ENCODE results near the gene ARL4A. TPM values are rescaled to one million over a fixed set of nuclear protein-coding genes. Genes with fewer than 3 reads are reported as not detected.
"Not testable (repeated sequence)": the region's sequence is repeated elsewhere in the genome, so short reads cannot be mapped to it uniquely, and the experiment has no call there.

ARL4A gene
- total RNA-seq, 4 donors from 2014 or later = 94.9 to 253 (median 143) TPM

DNA sequence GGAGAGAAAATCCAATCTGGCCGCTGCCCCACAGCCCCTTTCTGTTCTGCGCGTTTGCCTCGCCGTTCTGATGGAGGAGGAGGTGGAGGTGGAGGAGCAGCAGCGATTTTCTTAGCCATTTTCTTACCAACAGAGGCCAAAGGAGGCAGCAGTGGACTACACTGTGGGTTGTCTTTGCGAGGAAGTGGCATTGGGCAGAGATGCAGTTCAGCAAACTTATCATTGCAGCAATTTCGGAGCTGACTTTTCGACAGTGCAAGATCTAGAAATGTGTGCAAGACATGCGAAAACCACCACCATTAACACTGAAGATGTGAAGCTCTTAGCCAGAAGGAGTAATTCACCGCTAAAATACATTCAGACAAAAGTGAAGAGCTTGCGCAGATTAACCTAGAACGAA, 1.9 kb upstream of the ARL4A start:
- WGBS, 2 donors = 77 to 82% methylated on average over 13 of the region's 13 CpGs

DNA sequence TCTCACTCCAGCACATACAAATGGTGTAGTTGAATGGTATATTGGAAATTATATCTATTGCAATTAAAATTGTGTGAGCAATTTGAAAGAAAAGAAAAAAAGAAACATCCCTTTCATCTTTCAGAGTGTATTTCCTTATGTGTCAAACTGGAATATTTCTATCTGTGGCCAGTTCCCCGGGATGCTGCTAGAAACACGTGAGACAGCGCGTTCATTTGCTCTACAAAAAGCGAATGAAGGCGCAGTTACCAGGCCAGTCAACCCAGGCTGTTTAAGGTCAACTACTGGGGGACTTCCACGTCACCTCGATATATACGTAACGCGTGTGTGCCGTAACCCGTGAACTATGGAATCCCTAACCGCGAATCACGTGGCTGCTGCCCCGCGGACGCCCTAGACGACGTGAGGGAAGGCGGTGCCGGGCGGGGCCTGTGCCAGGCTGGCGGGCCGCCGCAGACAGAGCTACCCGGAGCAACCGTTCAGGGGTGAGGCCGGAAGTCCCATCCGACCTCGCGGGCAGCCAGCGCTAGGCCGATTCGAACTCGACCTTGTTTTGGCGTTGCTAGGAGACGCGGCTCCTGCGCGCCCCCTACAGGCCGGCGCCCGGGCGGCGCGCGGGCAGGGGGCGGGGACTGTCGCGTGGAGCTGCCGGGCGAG, 1.1 kb upstream of the ARL4A start:
- peak overlapping the region; percentile 71 for H3K4me3 ChIP-seq (ENCODE audit: low read depth, poor library complexity, severe bottlenecking)
- WGBS, 2 donors = 3 to 6% methylated on average over 33 to 49 of the region's 54 CpGs
- TF ChIP-seq, protein P1, sequence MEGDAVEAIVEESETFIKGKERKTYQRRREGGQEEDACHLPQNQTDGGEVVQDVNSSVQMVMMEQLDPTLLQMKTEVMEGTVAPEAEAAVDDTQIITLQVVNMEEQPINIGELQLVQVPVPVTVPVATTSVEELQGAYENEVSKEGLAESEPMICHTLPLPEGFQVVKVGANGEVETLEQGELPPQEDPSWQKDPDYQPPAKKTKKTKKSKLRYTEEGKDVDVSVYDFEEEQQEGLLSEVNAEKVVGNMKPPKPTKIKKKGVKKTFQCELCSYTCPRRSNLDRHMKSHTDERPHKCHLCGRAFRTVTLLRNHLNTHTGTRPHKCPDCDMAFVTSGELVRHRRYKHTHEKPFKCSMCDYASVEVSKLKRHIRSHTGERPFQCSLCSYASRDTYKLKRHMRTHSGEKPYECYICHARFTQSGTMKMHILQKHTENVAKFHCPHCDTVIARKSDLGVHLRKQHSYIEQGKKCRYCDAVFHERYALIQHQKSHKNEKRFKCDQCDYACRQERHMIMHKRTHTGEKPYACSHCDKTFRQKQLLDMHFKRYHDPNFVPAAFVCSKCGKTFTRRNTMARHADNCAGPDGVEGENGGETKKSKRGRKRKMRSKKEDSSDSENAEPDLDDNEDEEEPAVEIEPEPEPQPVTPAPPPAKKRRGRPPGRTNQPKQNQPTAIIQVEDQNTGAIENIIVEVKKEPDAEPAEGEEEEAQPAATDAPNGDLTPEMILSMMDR (IDR thresholded peaks at IDR 0.05) = peak in 1 of 3 donors; percentile 54
- no peak for TF ChIP-seq POLR2A (IDR thresholded peaks at IDR 0.05)
- intact Hi-C loops (cut with DNase I; ENCODE audit: low total_unique reads) = loop anchor here (5.0 kb wide), 1 partner anchor 581 kb away; no protein-coding TSS in a partner anchor
- DNase-seq (ENCODE audit: low spot score in 2 of 2) = peak; percentile 91 to 98

More for the DNA sequence above, 1.9 kb upstream of the ARL4A start:
- no peak for TF ChIP-seq POLR2A (IDR thresholded peaks at IDR 0.05)
- TF ChIP-seq, protein P1 (IDR thresholded peaks at IDR 0.05) = no peak
- peak; percentile 49 to 85 for DNase-seq (ENCODE audit: low spot score in 2 of 2)
- intact Hi-C loops (cut with DNase I; ENCODE audit: low total_unique reads) = loop anchor here (5.0 kb wide), 1 partner anchor 582 kb away; no protein-coding TSS in a partner anchor
- no peak overlapping the region for H3K4me3 ChIP-seq (ENCODE audit: low read depth, poor library complexity, severe bottlenecking)

DNA sequence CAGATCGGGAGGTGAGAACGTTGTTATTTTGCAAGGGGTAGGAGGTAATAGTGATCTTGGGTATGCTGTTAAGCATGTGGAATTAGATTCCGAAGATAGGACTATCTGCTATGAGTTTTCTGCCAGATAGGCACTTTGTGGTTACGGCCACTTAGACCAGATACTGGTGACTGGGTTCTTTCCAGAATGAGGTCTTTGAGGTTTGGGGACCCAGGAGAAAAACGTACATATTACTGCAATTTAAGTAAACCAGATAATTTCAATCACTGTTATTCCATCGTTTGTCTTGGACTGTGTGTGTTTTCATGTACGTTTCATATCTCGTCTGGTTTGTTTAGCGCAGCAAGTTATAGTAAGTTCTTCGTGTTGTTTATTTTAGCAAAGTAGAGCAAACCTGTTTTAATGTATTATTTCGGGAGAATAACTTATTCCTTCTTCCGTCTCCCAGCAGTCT, 312 bp downstream of the ARL4A start:
- no peak for DNase-seq (ENCODE audit: low spot score in 2 of 2)
- peak overlapping the region; percentile 45 for H3K4me3 ChIP-seq (ENCODE audit: low read depth, poor library complexity, severe bottlenecking)
- WGBS, 2 donors = 7 to 8% methylated on average over 12 of the region's 12 CpGs
- intact Hi-C loops (cut with DNase I; ENCODE audit: low total_unique reads) = loop anchor here (5.0 kb wide), 1 partner anchor 580 kb away; no protein-coding TSS in a partner anchor
- TF ChIP-seq POLR2A (IDR thresholded peaks at IDR 0.05) = peak in 1 of 2 donors; percentile 26
- TF ChIP-seq, protein P1 (IDR thresholded peaks at IDR 0.05) = no peak

DNA sequence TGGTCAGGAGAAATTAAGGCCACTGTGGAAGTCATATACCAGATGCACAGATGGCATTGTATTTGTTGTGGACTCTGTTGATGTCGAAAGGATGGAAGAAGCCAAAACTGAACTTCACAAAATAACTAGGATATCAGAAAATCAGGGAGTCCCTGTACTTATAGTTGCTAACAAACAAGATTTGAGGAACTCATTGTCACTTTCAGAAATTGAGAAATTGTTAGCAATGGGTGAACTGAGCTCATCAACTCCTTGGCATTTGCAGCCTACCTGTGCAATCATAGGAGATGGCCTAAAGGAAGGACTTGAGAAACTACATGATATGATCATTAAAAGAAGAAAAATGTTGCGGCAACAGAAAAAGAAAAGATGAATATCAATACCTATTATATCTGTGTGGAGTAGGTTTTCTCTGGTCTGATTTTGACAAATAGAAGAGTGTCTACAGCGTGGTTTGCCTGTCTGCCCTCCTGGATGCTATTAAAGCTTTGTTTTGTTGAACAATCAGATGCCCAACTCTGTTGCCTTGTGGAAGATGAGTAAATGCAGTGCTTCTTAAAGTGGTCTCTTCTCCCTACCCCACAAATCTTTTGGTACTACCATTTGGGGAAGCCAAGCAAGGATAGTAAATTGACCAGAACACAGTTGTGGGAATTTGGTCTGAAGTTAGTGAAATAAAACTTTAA, 1.2 kb downstream of the ARL4A start:
- WGBS, 2 donors = 45 to 47% methylated on average over 3 of the region's 3 CpGs
- peak overlapping the region; percentile 45 for H3K4me3 ChIP-seq (ENCODE audit: low read depth, poor library complexity, severe bottlenecking)
- DNase-seq (ENCODE audit: low spot score in 2 of 2) = not testable (repeated sequence)
- intact Hi-C loops (cut with DNase I; ENCODE audit: low total_unique reads) = loop anchor here (5.0 kb wide), 1 partner anchor 579 kb away; no protein-coding TSS in a partner anchor

DNA sequence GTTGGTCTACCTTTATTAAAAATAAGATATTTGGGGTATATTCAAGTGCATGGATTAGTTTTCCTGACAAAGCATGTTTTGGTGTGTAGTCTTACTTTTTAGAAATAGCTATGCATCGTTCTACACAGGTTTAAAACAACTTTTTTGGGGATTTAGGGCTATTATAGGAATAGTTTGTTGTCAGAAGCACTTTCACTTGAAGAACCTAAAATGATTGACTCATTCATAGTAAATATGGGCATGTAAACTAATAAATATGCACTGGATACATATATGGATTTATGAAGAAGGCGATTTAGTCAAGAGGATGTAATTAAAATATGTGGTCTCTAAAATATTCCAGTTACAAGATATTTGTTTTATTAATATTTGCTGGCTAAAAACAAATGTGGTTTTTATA, 2.0 kb downstream of the ARL4A start:
- 33 to 54% methylated on average over 2 of the region's 2 CpGs for WGBS, 2 donors
- TF ChIP-seq, protein P1 (IDR thresholded peaks at IDR 0.05) = no peak
- TF ChIP-seq POLR2A (IDR thresholded peaks at IDR 0.05) = no peak
- no peak for DNase-seq (ENCODE audit: low spot score in 2 of 2)
- intact Hi-C loops (cut with DNase I; ENCODE audit: low total_unique reads) = loop anchor here (5.0 kb wide), 1 partner anchor 578 kb away; no protein-coding TSS in a partner anchor
- H3K4me3 ChIP-seq (ENCODE audit: low read depth, poor library complexity, severe bottlenecking) = peak overlapping the region; percentile 38
